ENCODE data around the gene SENP1.
A peak's percentile ranks its signal among the peaks of the same experiment; 100 is the strongest.

The SENP1 gene

GRCh38 chr12:48000878-48001504 lies 104.9 kb downstream of the SENP1 start:
- peak; percentile 69 for DNase-seq (ENCODE audit: low read depth)
- no peak for TF ChIP-seq CTCF (conservative IDR thresholded peaks at IDR 0.05; ENCODE audit: control insufficient read depth, insufficient read depth, low read depth, low read length)
- H3K4me3 ChIP-seq (ENCODE audit: control insufficient read depth, low read depth, low read length) = peak overlapping the region; percentile 60

GRCh38 chr12:47999816-48000215 lies 106.1 kb downstream of the SENP1 start:
- TF ChIP-seq CTCF (conservative IDR thresholded peaks at IDR 0.05; ENCODE audit: control insufficient read depth, insufficient read depth, low read depth, low read length) = no peak
- no peak overlapping the region for H3K4me3 ChIP-seq (ENCODE audit: control insufficient read depth, low read depth, low read length)
- no peak for DNase-seq (ENCODE audit: low read depth)

GRCh38 chr12:47997321-47997720 lies 108.6 kb downstream of the SENP1 start:
- DNase-seq (ENCODE audit: low read depth) = no peak
- H3K4me3 ChIP-seq (ENCODE audit: control insufficient read depth, low read depth, low read length) = no peak overlapping the region
- no peak for TF ChIP-seq CTCF (conservative IDR thresholded peaks at IDR 0.05; ENCODE audit: control insufficient read depth, insufficient read depth, low read depth, low read length)

- peak; percentile 58 for DNase-seq (ENCODE audit: low read depth)
- H3K4me3 ChIP-seq (ENCODE audit: control insufficient read depth, low read depth, low read length) = no peak overlapping the region
- TF ChIP-seq CTCF (conservative IDR thresholded peaks at IDR 0.05; ENCODE audit: control insufficient read depth, insufficient read depth, low read depth, low read length) = no peak
These were observed 109.9 kb downstream of the SENP1 start for GRCh38 chr12:47995981-47996401.

GRCh38 chr12:47993491-47993890 lies 112.4 kb downstream of the SENP1 start:
- H3K4me3 ChIP-seq (ENCODE audit: control insufficient read depth, low read depth, low read length) = no peak overlapping the region
- DNase-seq (ENCODE audit: low read depth) = no peak
- TF ChIP-seq CTCF (conservative IDR thresholded peaks at IDR 0.05; ENCODE audit: control insufficient read depth, insufficient read depth, low read depth, low read length) = no peak

Data from fibroblast of mammary gland (primary cell).